ENCODE results near the gene RANBP10.

DNA sequence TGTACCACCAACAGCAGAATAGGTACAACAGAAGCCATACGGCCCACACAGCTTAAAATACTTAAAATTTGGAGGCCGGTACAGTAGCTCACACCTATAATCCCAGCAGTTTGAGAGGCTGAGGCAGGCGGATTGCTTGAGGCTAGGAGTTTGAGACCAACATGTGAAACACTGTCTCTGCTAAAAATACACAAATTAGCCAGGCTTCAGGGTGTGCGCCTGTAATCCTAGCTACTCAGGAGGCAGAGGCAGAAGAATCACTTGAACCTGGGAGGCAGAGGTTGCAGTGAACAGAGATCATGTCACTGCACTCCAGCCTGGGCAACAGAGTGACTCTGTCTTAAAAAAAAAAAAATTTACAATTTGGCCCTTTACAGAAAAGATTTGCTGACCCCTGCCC is 104.2 kb downstream of the RANBP10 start:
- TF ChIP-seq, protein P1, sequence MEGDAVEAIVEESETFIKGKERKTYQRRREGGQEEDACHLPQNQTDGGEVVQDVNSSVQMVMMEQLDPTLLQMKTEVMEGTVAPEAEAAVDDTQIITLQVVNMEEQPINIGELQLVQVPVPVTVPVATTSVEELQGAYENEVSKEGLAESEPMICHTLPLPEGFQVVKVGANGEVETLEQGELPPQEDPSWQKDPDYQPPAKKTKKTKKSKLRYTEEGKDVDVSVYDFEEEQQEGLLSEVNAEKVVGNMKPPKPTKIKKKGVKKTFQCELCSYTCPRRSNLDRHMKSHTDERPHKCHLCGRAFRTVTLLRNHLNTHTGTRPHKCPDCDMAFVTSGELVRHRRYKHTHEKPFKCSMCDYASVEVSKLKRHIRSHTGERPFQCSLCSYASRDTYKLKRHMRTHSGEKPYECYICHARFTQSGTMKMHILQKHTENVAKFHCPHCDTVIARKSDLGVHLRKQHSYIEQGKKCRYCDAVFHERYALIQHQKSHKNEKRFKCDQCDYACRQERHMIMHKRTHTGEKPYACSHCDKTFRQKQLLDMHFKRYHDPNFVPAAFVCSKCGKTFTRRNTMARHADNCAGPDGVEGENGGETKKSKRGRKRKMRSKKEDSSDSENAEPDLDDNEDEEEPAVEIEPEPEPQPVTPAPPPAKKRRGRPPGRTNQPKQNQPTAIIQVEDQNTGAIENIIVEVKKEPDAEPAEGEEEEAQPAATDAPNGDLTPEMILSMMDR (IDR thresholded peaks at IDR 0.05): no peak
- TF ChIP-seq POLR2AphosphoS5 (IDR thresholded peaks at IDR 0.05) (no peak), POLR2A (IDR thresholded peaks at IDR 0.05) (no peak)
